Neuronal stem cell (in vitro differentiated cells): ENCODE data around the gene GJA3.

Source experiments
- DNase-seq: peaks from one replicate; pipeline ENCODE4 v3.0.0-alpha.2; 2013; ENCODE audit warnings: low spot score
- H2AFZ ChIP-seq: one replicate; pipeline ENCODE4 v1.6.1; 2013; ENCODE audit warnings: mild to moderate bottlenecking, low read length, inconsistent platforms
- H2AK5ac ChIP-seq: 2 replicates; pipeline ENCODE4 v1.6.1; 2013; ENCODE audit warnings: low read depth, mild to moderate bottlenecking, inconsistent platforms, low read length, moderate library complexity, mixed read lengths
- H2BK120ac ChIP-seq: 2 replicates; pipeline ENCODE4 v1.6.1; 2013; ENCODE audit warnings: low read depth, mild to moderate bottlenecking, inconsistent platforms, low read length, moderate library complexity, mixed read lengths
- H2BK12ac ChIP-seq: one replicate; pipeline ENCODE4 v1.6.1; 2013; ENCODE audit warnings: low read length, inconsistent platforms
- H2BK15ac ChIP-seq: 2 replicates; pipeline ENCODE4 v1.6.1; 2013; ENCODE audit warnings: mild to moderate bottlenecking, low read length, inconsistent platforms, mixed read lengths
- H2BK5ac ChIP-seq: one replicate; pipeline ENCODE4 v1.6.1; 2013; ENCODE audit warnings: inconsistent platforms, mild to moderate bottlenecking, low read length, moderate library complexity
- H3K14ac ChIP-seq: one replicate; pipeline ENCODE4 v1.6.1; 2013; ENCODE audit warnings: low read length, inconsistent platforms
- H3K18ac ChIP-seq: 2 replicates; pipeline ENCODE4 v1.6.1; 2013; ENCODE audit warnings: low read length, inconsistent platforms
- H3K23ac ChIP-seq: 2 replicates; pipeline ENCODE4 v1.6.1; 2013; ENCODE audit warnings: low read depth, mild to moderate bottlenecking, mixed read lengths, low read length, inconsistent platforms; ENCODE audit not compliant: poor library complexity
- H3K27ac ChIP-seq: replicated peaks from 3 replicates; pipeline ENCODE4 v1.5.1; 2013; ENCODE audit warnings: low read length, inconsistent platforms
- H3K27me3 ChIP-seq, 3 experiments: 2 replicates each; pipeline ENCODE4 v1.6.1; 2013; ENCODE audit warnings: low read length in 3 of 3, mild to moderate bottlenecking in 2 of 3, inconsistent platforms in 1 of 3, low read depth in 1 of 3, mixed read lengths in 1 of 3, moderate library complexity in 1 of 3; ENCODE audit not compliant: control insufficient read depth in 3 of 3, insufficient read depth in 3 of 3
- H3K36me3 ChIP-seq, 2 donors: replicated peaks in 1 of 2; 2 replicates each; pipeline ENCODE4 v1.6.1; 2013; ENCODE audit warnings: low read length in 2 of 2; ENCODE audit not compliant: control insufficient read depth in 2 of 2, insufficient read depth in 2 of 2
- H3K4ac ChIP-seq: 2 replicates; pipeline ENCODE4 v1.6.1; 2013; ENCODE audit warnings: inconsistent platforms, mild to moderate bottlenecking, low read length, moderate library complexity
- H3K4me1 ChIP-seq, 2 donors: 1 replicate in 1 of 2; 2 replicates in 1 of 2; pipeline ENCODE4 v1.6.1; 2013; ENCODE audit warnings: low read length in 2 of 2, low read depth in 1 of 2; ENCODE audit not compliant: control insufficient read depth in 2 of 2, insufficient read depth in 1 of 2
- H3K4me2 ChIP-seq: one replicate; pipeline ENCODE4 v1.6.1; 2013; ENCODE audit warnings: mild to moderate bottlenecking, low read length, inconsistent platforms; ENCODE audit not compliant: insufficient read depth, poor library complexity, severe bottlenecking
- H3K4me3 ChIP-seq, 2 donors: 2 replicates each; pipeline ENCODE4 v1.5.1; 2013; ENCODE audit warnings: low read length in 2 of 2, mild to moderate bottlenecking in 2 of 2, inconsistent platforms in 1 of 2, moderate library complexity in 1 of 2
- H3K79me1 ChIP-seq: one replicate; pipeline ENCODE4 v1.6.1; 2013; ENCODE audit warnings: low read depth, mild to moderate bottlenecking, inconsistent platforms, low read length, moderate library complexity
- H3K9ac ChIP-seq: one replicate; pipeline ENCODE4 v1.6.1; 2013; ENCODE audit warnings: mild to moderate bottlenecking, low read depth, low read length, inconsistent platforms; ENCODE audit not compliant: poor library complexity
- H3K9me3 ChIP-seq, 2 donors: replicated peaks in 1 of 2; 2 replicates each; pipeline versions ENCODE3 to v1.6.1; 2013; ENCODE audit warnings: low read length in 2 of 2, mild to moderate bottlenecking in 2 of 2, inconsistent platforms in 1 of 2, low read depth in 1 of 2, mixed read lengths in 1 of 2, moderate library complexity in 1 of 2; ENCODE audit not compliant: control insufficient read depth in 2 of 2, insufficient read depth in 1 of 2
- H4K8ac ChIP-seq: one replicate; pipeline ENCODE4 v1.6.1; 2013; ENCODE audit warnings: low read depth, mild to moderate bottlenecking, inconsistent platforms, low read length, moderate library complexity
- H4K91ac ChIP-seq: one replicate; pipeline ENCODE4 v1.6.1; 2013; ENCODE audit warnings: low read length, low read depth, mild to moderate bottlenecking, inconsistent platforms; ENCODE audit not compliant: poor library complexity
- WGBS, 2 donors: extraction: QIAGEN DNeasy Blood & Tissue Kit; methylation state at CpG; one replicate each; pipeline ENCODE4 v1.1.7; 2013; ENCODE audit warnings: missing lambda C conversion rate in 2 of 2, mixed read lengths in 1 of 2; ENCODE audit not compliant: insufficient read length in 2 of 2, insufficient replicate concordance in 1 of 2; ENCODE audit errors: extremely low coverage in 2 of 2; 5-methylcytosine and 5-hydroxymethylcytosine counted together

Gene GJA3

GRCh38 chr13:20145521-20145920 lies 15.3 kb downstream of the GJA3 start:
- no peak for DNase-seq

GRCh38 chr13:20144141-20144850 lies 16.6 kb downstream of the GJA3 start:
- Histone ChIP-seq H2BK15ac (no peak overlapping the region), H2BK120ac (no peak overlapping the region), H3K23ac (no peak overlapping the region), H3K27ac (no peak overlapping the region), H3K4ac (peak overlapping the region; percentile 23), H3K9me3 (no peaks in the 10 kb centered on the region), H3K36me3 (no peaks in the 10 kb centered on the region), H2BK5ac (no peak overlapping the region), H3K4me3 (no peak overlapping the region), H4K91ac (no peak overlapping the region), H3K4me1 (peaks cover 0 to 2% of the 10 kb centered on the region in 2 donors), H3K4me2 (no peak overlapping the region), H4K8ac (peak overlapping the region; percentile 82), H3K14ac (peak overlapping the region; percentile 71), H3K18ac (peak overlapping the region; percentile 70), H3K27me3 (peaks cover 0 to 48% (median 0%) of the 10 kb centered on the region in 3 experiments), H2AFZ (no peak overlapping the region), H2AK5ac (no peak overlapping the region), H3K9ac (peak overlapping the region; percentile 44), H2BK12ac (no peak overlapping the region), H3K79me1 (peaks cover 3% of the 10 kb centered on the region)
- DNase-seq: no peak
- WGBS, 2 donors: no CpG with 5 or more reads among the region's 12 CpGs

More at GRCh38 chr13:20145521-20145920, 15.3 kb downstream of the GJA3 start:
- Histone ChIP-seq H2BK12ac (no peak overlapping the region), H3K23ac (no peak overlapping the region), H3K36me3 (no peaks in the 10 kb centered on the region), H2BK5ac (no peak overlapping the region), H2BK120ac (no peak overlapping the region), H3K4me3 (no peak overlapping the region), H3K4me2 (no peak overlapping the region), H3K27me3 (peaks cover 0 to 47% (median 0%) of the 10 kb centered on the region in 3 experiments), H4K91ac (no peak overlapping the region), H3K14ac (no peak overlapping the region), H3K9ac (no peak overlapping the region), H4K8ac (no peak overlapping the region), H3K79me1 (peaks cover 3% of the 10 kb centered on the region), H2AFZ (no peak overlapping the region), H3K9me3 (no peaks in the 10 kb centered on the region), H3K4ac (no peak overlapping the region), H2AK5ac (no peak overlapping the region), H3K4me1 (peaks cover 0 to 11% of the 10 kb centered on the region in 2 donors), H3K27ac (no peak overlapping the region), H2BK15ac (no peak overlapping the region), H3K18ac (peak overlapping the region; percentile 32)
- no CpG with 5 or more reads among the region's 7 CpGs for whole genome bisulfite sequencing, 2 donors

DNA sequence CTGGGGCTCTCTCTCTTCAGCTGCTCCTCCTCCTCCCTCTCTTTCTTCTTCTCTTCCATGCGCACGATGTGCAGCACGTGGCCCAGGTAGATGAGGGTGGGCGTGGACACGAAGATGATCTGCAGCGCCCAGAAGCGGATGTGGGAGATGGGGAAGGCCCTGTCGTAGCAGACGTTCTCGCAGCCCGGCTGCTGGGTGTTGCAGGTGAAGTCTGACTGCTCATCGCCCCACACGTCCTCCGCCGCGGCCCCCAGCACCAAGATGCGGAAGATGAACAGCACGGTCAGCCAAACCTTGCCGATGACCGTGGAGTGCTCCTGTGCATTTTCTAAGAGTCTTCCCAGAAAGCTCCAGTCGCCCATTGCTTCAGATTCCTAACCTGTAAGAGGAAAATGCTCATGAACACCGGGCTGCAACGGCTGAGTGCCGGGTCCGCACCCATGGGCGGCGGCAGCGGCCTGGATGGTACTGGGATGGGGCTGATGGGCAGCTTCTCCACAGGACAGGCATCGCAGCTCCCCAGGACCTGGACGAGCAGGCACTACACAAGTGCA lies 17.8 kb downstream of the GJA3 start:
- Histone ChIP-seq H4K8ac (no peak overlapping the region), H3K4ac (no peak overlapping the region), H3K4me3 (peak overlapping the region in 1 of 2 donors; percentile 29), H3K27me3 (peaks cover 0 to 45% (median 0%) of the 10 kb centered on the region in 3 experiments), H3K79me1 (peaks cover 3% of the 10 kb centered on the region), H2BK120ac (peak overlapping the region; percentile 72), H2BK12ac (peak overlapping the region; percentile 41), H3K9me3 (no peaks in the 10 kb centered on the region), H4K91ac (peak overlapping the region; percentile 43), H3K18ac (no peak overlapping the region), H3K27ac (no peak overlapping the region), H3K4me1 (peaks cover 0 to 2% of the 10 kb centered on the region in 2 donors), H3K23ac (no peak overlapping the region), H2BK5ac (no peak overlapping the region), H3K4me2 (no peak overlapping the region), H3K36me3 (no peaks in the 10 kb centered on the region), H3K9ac (no peak overlapping the region), H2AFZ (no peak overlapping the region), H2AK5ac (peak overlapping the region; percentile 19), H3K14ac (no peak overlapping the region), H2BK15ac (no peak overlapping the region)
- DNase-seq: no peak
- no CpG with 5 or more reads among the region's 30 CpGs for WGBS, 2 donors
